Loucy (cell line): ENCODE data around the gene PEDS1.
"Not testable (repeated sequence)": the region's sequence is repeated elsewhere in the genome, so short reads cannot be mapped to it uniquely, and the experiment has no call there.

ENCODE experiments used
- H2AFZ ChIP-seq: fragments of 200-600 bp; sonication (generic); 2 replicates; pipeline ENCODE4 v1.6.0; 2016; ENCODE audit warnings: antibody characterized with exemption, mild to moderate bottlenecking, low read length, moderate library complexity
- H3F3A ChIP-seq: fragments of 200-600 bp; 2 replicates; pipeline ENCODE4 v1.6.0; 2016; ENCODE audit warnings: antibody characterized with exemption, low read depth, mild to moderate bottlenecking
- H3K27me3 ChIP-seq: fragments of 200-600 bp; sonication (generic); 2 replicates; pipeline ENCODE4 v1.6.1; 2014; ENCODE audit warnings: low read length, mild to moderate bottlenecking; ENCODE audit not compliant: insufficient read depth, poor library complexity, severe bottlenecking
- H3K36me3 ChIP-seq: fragments of 200-600 bp; sonication (generic); 2 replicates; pipeline ENCODE4 v1.6.1; 2016; ENCODE audit warnings: low read length; ENCODE audit not compliant: insufficient read depth
- H3K4me1 ChIP-seq: fragments of 200-600 bp; sonication (generic); 2 replicates; pipeline ENCODE4 v1.5.1; 2014; ENCODE audit warnings: low read length, mild to moderate bottlenecking; ENCODE audit not compliant: insufficient read depth, poor library complexity, severe bottlenecking
- H3K4me2 ChIP-seq: fragments of 200-600 bp; sonication (generic); 2 replicates; pipeline ENCODE4 v1.6.0; 2014; ENCODE audit warnings: antibody characterized with exemption, low read length, low read depth, mild to moderate bottlenecking; ENCODE audit not compliant: poor library complexity, severe bottlenecking
- H3K4me3 ChIP-seq: fragments of 200-600 bp; sonication (generic); 2 replicates; pipeline ENCODE4 v1.5.1; 2014; ENCODE audit warnings: low read length, mild to moderate bottlenecking, mixed read lengths; ENCODE audit not compliant: poor library complexity, severe bottlenecking
- H3K79me2 ChIP-seq: fragments of 200-600 bp; sonication (generic); 2 replicates; pipeline ENCODE4 v1.6.1; 2014; ENCODE audit warnings: low read length; ENCODE audit not compliant: insufficient read depth
- H3K9ac ChIP-seq: fragments of 200-600 bp; sonication (generic); 2 replicates; pipeline ENCODE4 v1.6.0; 2014; ENCODE audit warnings: mild to moderate bottlenecking, low read depth, low read length, moderate library complexity; ENCODE audit not compliant: poor library complexity, severe bottlenecking
- H3K9me2 ChIP-seq: fragments of 200-600 bp; sonication (generic); replicated peaks from 2 replicates; pipeline ENCODE4 v1.6.1; 2016; ENCODE audit warnings: low read depth, low read length, mixed read lengths
- H3K9me3 ChIP-seq: fragments of 200-600 bp; sonication (generic); 2 replicates; pipeline ENCODE4 v1.6.1; 2014; ENCODE audit warnings: mild to moderate bottlenecking, antibody characterized with exemption, low read length, low read depth; ENCODE audit not compliant: insufficient read depth
- H4K20me1 ChIP-seq: fragments of 200-600 bp; sonication (generic); 2 replicates; pipeline ENCODE4 v1.6.0; 2014; ENCODE audit warnings: antibody characterized with exemption, low read length, mild to moderate bottlenecking; ENCODE audit not compliant: insufficient read depth, poor library complexity, severe bottlenecking
- EZH2phosphoT487 ChIP-seq: fragments of 200-600 bp; IDR thresholded peaks from 2 replicates; pipeline ENCODE4 v1.6.1; 2018; ENCODE audit warnings: antibody characterized with exemption, mild to moderate bottlenecking, moderate library complexity, borderline replicate concordance
- TF ChIP-seq, protein P1 (sequence below): fragments of 200-600 bp; sonication (generic); conservative IDR thresholded peaks from 2 replicates; pipeline ENCODE4 v1.5.1; 2014; ENCODE audit warnings: mild to moderate bottlenecking, antibody characterized with exemption, low read length

PEDS1 gene

DNA sequence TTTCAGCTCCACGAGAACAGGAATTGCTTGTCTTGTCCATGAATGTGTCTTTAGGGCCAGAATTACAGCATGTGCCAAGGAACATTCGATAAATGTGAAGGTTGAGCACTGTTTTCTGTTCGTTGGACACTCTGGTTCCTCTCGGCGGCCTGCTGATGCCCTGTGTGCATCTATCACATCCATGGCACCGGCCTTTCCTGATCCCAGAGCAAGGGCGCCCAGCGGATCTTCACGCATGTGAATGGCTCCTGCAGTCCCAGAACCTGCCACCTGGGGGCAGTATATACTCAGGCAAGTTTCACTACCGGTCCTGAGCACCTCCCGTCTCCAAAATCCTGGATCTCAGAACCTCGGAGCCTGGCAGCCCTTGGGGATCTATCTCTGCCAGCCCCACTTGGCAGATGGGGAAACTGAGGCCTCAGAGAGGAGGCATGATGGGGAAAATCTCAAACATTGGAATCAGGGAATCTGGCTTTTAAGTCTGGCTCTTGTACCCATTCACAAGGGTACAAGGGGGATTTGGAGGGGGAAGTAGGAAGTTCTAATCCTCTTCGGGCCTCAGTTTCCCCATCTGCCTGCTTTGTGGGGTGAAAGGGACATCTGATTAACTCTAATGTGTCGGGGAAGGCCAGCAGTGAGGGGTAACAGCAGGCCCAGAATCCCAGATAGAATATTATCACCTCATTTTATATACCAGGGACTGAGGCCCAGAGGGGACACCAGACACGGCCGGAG lies 32.8 kb upstream of the PEDS1 start:
- Histone ChIP-seq H3K4me2 (peak overlapping the region; percentile 42), H2AFZ (peak overlapping the region; percentile 60), H3K9ac (no peak overlapping the region), H3F3A (no peaks in the 10 kb centered on the region), H4K20me1 (no peaks in the 10 kb centered on the region), H3K36me3 (no peaks in the 10 kb centered on the region), H3K9me2 (no peaks in the 10 kb centered on the region), H3K9me3 (no peaks in the 10 kb centered on the region), H3K79me2 (no peaks in the 10 kb centered on the region), H3K27me3 (no peaks in the 10 kb centered on the region), H3K4me1 (no peaks in the 10 kb centered on the region), H3K4me3 (no peak overlapping the region)
- TF ChIP-seq, protein P1, sequence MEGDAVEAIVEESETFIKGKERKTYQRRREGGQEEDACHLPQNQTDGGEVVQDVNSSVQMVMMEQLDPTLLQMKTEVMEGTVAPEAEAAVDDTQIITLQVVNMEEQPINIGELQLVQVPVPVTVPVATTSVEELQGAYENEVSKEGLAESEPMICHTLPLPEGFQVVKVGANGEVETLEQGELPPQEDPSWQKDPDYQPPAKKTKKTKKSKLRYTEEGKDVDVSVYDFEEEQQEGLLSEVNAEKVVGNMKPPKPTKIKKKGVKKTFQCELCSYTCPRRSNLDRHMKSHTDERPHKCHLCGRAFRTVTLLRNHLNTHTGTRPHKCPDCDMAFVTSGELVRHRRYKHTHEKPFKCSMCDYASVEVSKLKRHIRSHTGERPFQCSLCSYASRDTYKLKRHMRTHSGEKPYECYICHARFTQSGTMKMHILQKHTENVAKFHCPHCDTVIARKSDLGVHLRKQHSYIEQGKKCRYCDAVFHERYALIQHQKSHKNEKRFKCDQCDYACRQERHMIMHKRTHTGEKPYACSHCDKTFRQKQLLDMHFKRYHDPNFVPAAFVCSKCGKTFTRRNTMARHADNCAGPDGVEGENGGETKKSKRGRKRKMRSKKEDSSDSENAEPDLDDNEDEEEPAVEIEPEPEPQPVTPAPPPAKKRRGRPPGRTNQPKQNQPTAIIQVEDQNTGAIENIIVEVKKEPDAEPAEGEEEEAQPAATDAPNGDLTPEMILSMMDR: peak; percentile 98
- no peak for TF ChIP-seq EZH2phosphoT487

DNA sequence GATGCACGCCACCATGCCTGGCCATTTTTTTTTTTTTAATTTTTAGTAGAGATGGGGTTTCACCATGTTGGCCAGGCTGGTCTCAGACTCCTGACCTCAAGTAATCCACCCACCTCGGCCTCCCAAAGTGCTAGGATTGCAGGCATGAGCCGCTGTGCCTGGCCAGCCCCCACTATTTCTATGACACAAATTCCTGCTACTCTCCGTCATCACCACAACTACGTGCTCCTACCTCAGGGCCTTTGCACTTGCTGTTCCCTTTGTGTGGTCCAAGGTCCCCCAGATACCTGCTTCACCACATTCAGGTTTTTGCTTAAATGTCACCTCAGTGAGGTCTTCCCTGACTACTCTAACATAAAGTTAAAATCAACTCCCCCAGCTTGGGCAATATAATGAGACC lies 31.9 kb upstream of the PEDS1 start:
- Histone ChIP-seq H2AFZ (no peak overlapping the region), H3K27me3 (no peaks in the 10 kb centered on the region), H3F3A (no peaks in the 10 kb centered on the region), H3K4me1 (no peaks in the 10 kb centered on the region), H3K9me2 (no peaks in the 10 kb centered on the region), H3K36me3 (no peaks in the 10 kb centered on the region), H3K4me3 (no peak overlapping the region), H3K79me2 (no peaks in the 10 kb centered on the region), H3K9ac (no peak overlapping the region), H3K4me2 (no peak overlapping the region), H4K20me1 (no peaks in the 10 kb centered on the region), H3K9me3 (no peaks in the 10 kb centered on the region)
- no peak for TF ChIP-seq EZH2phosphoT487
- TF ChIP-seq, protein P1: no peak

- H3F3A ChIP-seq: no peaks in the 10 kb centered on the region
- no peak overlapping the region for H3K4me2 ChIP-seq
- no peak overlapping the region for H3K4me3 ChIP-seq
- H3K79me2 ChIP-seq: no peaks in the 10 kb centered on the region
- no peaks in the 10 kb centered on the region for H3K36me3 ChIP-seq
- no peaks in the 10 kb centered on the region for H3K9me3 ChIP-seq
- TF ChIP-seq EZH2phosphoT487: no peak
- H3K9me2 ChIP-seq: no peaks in the 10 kb centered on the region
- no peak overlapping the region for H2AFZ ChIP-seq
- H3K9ac ChIP-seq: no peak overlapping the region
- H4K20me1 ChIP-seq: no peaks in the 10 kb centered on the region
- H3K4me1 ChIP-seq: no peaks in the 10 kb centered on the region
- no peaks in the 10 kb centered on the region for H3K27me3 ChIP-seq
These were observed 28.8 kb upstream of the PEDS1 start for GRCh38 chr20:50182346-50182745.

- no peaks in the 10 kb centered on the region for H3F3A ChIP-seq
- no peak overlapping the region for H3K4me2 ChIP-seq
- no peaks in the 10 kb centered on the region for H3K9me3 ChIP-seq
- H3K79me2 ChIP-seq: no peaks in the 10 kb centered on the region
- no peak overlapping the region for H2AFZ ChIP-seq
- H3K9ac ChIP-seq: no peak overlapping the region
- TF ChIP-seq, protein P1: no peak
- TF ChIP-seq EZH2phosphoT487: no peak
- H4K20me1 ChIP-seq: no peaks in the 10 kb centered on the region
- H3K9me2 ChIP-seq: no peaks in the 10 kb centered on the region
- no peaks in the 10 kb centered on the region for H3K27me3 ChIP-seq
- no peaks in the 10 kb centered on the region for H3K36me3 ChIP-seq
- H3K4me3 ChIP-seq: no peak overlapping the region
- H3K4me1 ChIP-seq: no peaks in the 10 kb centered on the region
These were observed 27.8 kb upstream of the PEDS1 start for GRCh38 chr20:50181344-50181743.

DNA sequence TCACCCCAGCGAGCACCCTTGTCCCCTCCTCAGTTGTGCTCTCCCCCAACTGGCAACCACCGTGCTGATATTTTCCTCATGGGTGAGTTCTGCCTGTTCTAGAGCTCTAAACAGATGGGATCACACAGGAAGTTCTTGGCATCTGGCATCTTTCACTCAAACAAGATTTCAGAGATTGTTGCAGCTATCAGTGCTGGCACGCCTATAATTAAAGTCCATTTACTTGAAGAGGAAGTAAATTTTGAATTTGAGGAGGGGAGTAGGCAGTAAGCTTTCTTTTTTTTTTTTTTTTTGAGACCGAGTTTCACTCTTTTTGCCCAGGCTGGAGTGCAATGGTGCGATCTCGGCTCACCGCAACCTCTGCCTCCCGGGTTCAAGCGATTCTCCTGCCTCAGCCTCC lies 25.1 kb upstream of the PEDS1 start:
- not testable (repeated sequence) for H3K9me2 ChIP-seq, H3K4me2 ChIP-seq, H3K4me3 ChIP-seq, H3K9ac ChIP-seq, H3K4me1 ChIP-seq, H2AFZ ChIP-seq, H3F3A ChIP-seq, H3K9me3 ChIP-seq, H3K36me3 ChIP-seq, H4K20me1 ChIP-seq, H3K79me2 ChIP-seq, H3K27me3 ChIP-seq
